Keratinocyte (primary cell): ENCODE results near the gene RASSF7.

ENCODE experiments used
- EZH2 ChIP-seq: IDR thresholded peaks from one replicate; pipeline ENCODE4 v1.6.1; 2012; ENCODE audit warnings: inconsistent platforms, mild to moderate bottlenecking, low read length, moderate library complexity
- TF ChIP-seq, protein P1 (sequence below), 3 experiments: IDR thresholded peaks in 1 of 3; conservative IDR thresholded peaks in 1 of 3; optimal IDR thresholded peaks in 1 of 3; 2 replicates in 2 of 3; 3 replicates in 1 of 3; pipeline versions ENCODE3 to v1.5.1; 2011; ENCODE audit warnings: low read length in 3 of 3, mild to moderate bottlenecking in 3 of 3, moderate library complexity in 2 of 3, control low read depth in 1 of 3, inconsistent platforms in 1 of 3; ENCODE audit not compliant: insufficient read depth in 2 of 3; ENCODE audit errors: extremely low read depth in 1 of 3

DNA sequence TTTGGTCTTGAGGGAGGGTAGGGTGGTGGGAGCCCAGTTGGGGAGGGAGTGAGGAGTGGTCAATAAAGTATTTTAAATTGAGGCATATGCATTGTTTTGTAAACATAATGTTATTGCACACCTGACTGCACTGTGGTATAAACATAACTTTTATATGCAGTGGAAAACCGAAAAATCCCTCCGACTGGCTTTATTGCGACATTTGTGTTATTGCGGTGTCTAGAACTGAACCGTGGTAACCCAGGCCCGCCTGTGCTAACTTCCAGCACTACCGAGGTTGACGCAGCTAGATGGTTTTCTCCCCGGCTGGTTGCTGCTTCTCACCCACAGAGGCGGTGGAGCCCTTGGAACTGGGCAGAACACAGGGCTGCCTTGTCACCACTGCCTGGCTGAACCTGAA lies 46.2 kb upstream of the RASSF7 start:
- TF ChIP-seq, protein P1, sequence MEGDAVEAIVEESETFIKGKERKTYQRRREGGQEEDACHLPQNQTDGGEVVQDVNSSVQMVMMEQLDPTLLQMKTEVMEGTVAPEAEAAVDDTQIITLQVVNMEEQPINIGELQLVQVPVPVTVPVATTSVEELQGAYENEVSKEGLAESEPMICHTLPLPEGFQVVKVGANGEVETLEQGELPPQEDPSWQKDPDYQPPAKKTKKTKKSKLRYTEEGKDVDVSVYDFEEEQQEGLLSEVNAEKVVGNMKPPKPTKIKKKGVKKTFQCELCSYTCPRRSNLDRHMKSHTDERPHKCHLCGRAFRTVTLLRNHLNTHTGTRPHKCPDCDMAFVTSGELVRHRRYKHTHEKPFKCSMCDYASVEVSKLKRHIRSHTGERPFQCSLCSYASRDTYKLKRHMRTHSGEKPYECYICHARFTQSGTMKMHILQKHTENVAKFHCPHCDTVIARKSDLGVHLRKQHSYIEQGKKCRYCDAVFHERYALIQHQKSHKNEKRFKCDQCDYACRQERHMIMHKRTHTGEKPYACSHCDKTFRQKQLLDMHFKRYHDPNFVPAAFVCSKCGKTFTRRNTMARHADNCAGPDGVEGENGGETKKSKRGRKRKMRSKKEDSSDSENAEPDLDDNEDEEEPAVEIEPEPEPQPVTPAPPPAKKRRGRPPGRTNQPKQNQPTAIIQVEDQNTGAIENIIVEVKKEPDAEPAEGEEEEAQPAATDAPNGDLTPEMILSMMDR (optimal IDR thresholded peaks at IDR 0.05 in 1 of 3, IDR thresholded peaks at IDR 0.05 in 1 of 3, conservative IDR thresholded peaks at IDR 0.05 in 1 of 3; ENCODE audit: extremely low read depth in 1 of 3, insufficient read depth in 2 of 3, low read length in 3 of 3) = no peak
- TF ChIP-seq EZH2 = no peak
